Suprapubic skin (tissue), 4 donors: Measurements from ENCODE around the gene CLMP. TPM values are rescaled to one million over a fixed set of nuclear protein-coding genes. Genes with fewer than 3 reads are reported as not detected.

ENCODE experiments used
- DNase-seq, 2 donors: peaks; one replicate each; pipeline ENCODE4 v3.0.0-alpha.2; 2019; ENCODE audit warnings: low spot score in 2 of 2
- H3K27ac ChIP-seq: fragments of 200-600 bp; sonication (generic); one replicate; pipeline ENCODE4 v1.5.1; 2019
- H3K27me3 ChIP-seq: fragments of 200-600 bp; sonication (generic); one replicate; pipeline ENCODE4 v1.5.1; 2019
- H3K36me3 ChIP-seq: fragments of 200-600 bp; sonication (generic); one replicate; pipeline ENCODE4 v1.5.1; 2019
- H3K4me1 ChIP-seq: fragments of 200-600 bp; sonication (generic); one replicate; pipeline ENCODE4 v1.5.1; 2019
- H3K4me3 ChIP-seq: fragments of 200-600 bp; sonication (generic); one replicate; pipeline ENCODE4 v1.5.1; 2019; ENCODE audit warnings: mild to moderate bottlenecking
- H3K9me3 ChIP-seq: fragments of 200-600 bp; sonication (generic); one replicate; pipeline ENCODE4 v1.5.1; 2019
- EP300 ChIP-seq: sonication (generic); formaldehyde crosslinking; IDR thresholded peaks from one replicate; pipeline ENCODE4 v1.6.1; 2017; ENCODE audit warnings: antibody characterized with exemption
- POLR2A ChIP-seq, 2 donors: fragments of 450-650 bp; IDR thresholded peaks; one replicate each; pipeline ENCODE4 v1.6.1; 2017; ENCODE audit warnings: antibody characterized with exemption in 2 of 2, mild to moderate bottlenecking in 2 of 2, moderate library complexity in 2 of 2
- POLR2AphosphoS5 ChIP-seq, 3 donors: sonication (generic); formaldehyde crosslinking; IDR thresholded peaks; one replicate each; pipeline ENCODE4 v1.6.1; 2017; ENCODE audit warnings: antibody characterized with exemption in 3 of 3
- WGBS: methylation state at CpG from one replicate; pipeline ENCODE4 v1.1.5; 2018; 5-methylcytosine and 5-hydroxymethylcytosine counted together
- total RNA-seq, 4 donors: library from RNA; depleted of rRNA; stranded (reverse); fragments of >200 nt; gene quantifications; one replicate each; pipeline ENCODE4 v1.1.0, GENCODE V29; 2016
- TF ChIP-seq, protein P1 (sequence below), 2 donors: fragments of 200-600 bp in 1 of 2; fragments of 450-650 bp in 1 of 2; sonication (generic) in 1 of 2; IDR thresholded peaks; one replicate each; pipeline ENCODE4 v1.5.1; 2016 to 2019; ENCODE audit warnings: antibody characterized with exemption in 2 of 2, mild to moderate bottlenecking in 1 of 2, moderate library complexity in 1 of 2

CLMP gene
- total RNA-seq, 4 donors from 2014 or later, result 17.5 to 26.9 (median 19.9) TPM

DNA sequence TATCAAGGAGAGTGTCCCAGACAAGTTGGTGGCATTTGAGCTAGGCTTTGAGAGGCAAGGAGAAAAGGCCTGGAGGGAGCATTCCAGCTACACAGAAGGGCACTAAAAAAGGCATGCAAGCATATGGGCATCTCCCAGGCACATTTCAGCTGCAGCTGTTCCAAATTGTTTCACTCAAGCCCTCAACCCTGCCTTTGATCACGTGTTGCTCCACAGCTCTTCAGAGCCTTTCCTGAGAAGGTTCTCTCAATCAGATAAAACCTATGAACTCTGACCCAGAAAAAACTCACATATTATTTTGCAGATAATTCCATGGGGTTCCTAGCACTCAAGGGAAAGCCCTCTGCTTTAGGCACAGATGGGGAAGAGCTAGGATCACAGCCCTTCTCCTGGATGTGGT is 108.7 kb downstream of the CLMP start:
- H3K4me3 ChIP-seq, result no peak overlapping the region
- H3K4me1 ChIP-seq, result peaks cover 3% of the 10 kb centered on the region
- H3K27me3 ChIP-seq, result no peaks in the 10 kb centered on the region
- 55% methylated on average over 1 of the region's 1 CpG for WGBS
- no peaks in the 10 kb centered on the region for H3K9me3 ChIP-seq
- TF ChIP-seq POLR2AphosphoS5 (IDR thresholded peaks at IDR 0.05) (no peak), EP300 (no peak), POLR2A (IDR thresholded peaks at IDR 0.05) (no peak)
- TF ChIP-seq, protein P1, sequence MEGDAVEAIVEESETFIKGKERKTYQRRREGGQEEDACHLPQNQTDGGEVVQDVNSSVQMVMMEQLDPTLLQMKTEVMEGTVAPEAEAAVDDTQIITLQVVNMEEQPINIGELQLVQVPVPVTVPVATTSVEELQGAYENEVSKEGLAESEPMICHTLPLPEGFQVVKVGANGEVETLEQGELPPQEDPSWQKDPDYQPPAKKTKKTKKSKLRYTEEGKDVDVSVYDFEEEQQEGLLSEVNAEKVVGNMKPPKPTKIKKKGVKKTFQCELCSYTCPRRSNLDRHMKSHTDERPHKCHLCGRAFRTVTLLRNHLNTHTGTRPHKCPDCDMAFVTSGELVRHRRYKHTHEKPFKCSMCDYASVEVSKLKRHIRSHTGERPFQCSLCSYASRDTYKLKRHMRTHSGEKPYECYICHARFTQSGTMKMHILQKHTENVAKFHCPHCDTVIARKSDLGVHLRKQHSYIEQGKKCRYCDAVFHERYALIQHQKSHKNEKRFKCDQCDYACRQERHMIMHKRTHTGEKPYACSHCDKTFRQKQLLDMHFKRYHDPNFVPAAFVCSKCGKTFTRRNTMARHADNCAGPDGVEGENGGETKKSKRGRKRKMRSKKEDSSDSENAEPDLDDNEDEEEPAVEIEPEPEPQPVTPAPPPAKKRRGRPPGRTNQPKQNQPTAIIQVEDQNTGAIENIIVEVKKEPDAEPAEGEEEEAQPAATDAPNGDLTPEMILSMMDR (IDR thresholded peaks at IDR 0.05), result no peak
- H3K36me3 ChIP-seq, result no peaks in the 10 kb centered on the region
- no peak for DNase-seq
- H3K27ac ChIP-seq, result no peak overlapping the region

DNA sequence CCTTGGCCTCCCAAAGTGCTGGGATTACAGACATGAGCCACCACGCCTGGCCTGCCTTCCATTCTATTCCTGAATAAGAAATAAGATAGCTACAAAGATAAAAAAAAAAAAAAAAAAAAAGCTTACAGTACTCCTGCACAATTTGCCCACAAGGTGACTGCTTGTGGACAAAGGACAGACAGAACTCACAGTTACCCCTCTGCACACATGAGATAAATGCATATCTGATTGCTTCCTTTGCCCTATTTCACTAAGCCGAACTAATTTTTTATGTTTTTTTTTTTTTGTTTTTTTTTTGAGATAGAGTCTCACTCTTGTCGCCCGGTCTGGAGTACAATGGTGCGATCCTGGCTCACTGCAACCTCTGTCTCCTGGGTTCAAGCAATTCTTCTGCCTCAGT is 109.6 kb downstream of the CLMP start:
- H3K4me3 ChIP-seq, result no peak overlapping the region
- no peaks in the 10 kb centered on the region for H3K9me3 ChIP-seq
- peaks cover 3% of the 10 kb centered on the region for H3K4me1 ChIP-seq
- DNase-seq, result no peak
- no peaks in the 10 kb centered on the region for H3K27me3 ChIP-seq
- H3K36me3 ChIP-seq, result no peaks in the 10 kb centered on the region
- TF ChIP-seq EP300, result no peak
- no peak for TF ChIP-seq POLR2A (IDR thresholded peaks at IDR 0.05)
- TF ChIP-seq, protein P1 (IDR thresholded peaks at IDR 0.05), result no peak
- no peak for TF ChIP-seq POLR2AphosphoS5 (IDR thresholded peaks at IDR 0.05)
- H3K27ac ChIP-seq, result no peak overlapping the region
- 91% methylated on average over 5 of the region's 5 CpGs for WGBS

DNA sequence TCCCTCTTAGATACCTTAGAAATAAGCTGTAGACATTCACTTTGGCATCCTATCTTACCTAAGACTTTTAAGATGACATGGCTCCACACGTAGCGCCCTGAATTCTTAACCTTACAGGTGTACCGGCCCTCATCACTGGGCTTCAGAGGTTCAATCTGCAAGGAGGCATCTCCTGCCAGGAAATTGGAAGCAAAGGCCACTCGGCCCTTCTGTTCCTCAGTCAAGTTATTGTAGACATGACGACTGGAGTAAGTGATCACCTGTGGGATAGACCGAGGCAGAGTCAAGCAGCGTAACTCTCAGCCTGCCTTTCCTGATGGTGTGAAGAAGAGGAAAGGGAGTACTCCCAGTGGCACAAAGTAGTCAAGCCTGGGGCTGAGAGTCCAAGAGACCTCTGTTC is 110.6 kb downstream of the CLMP start:
- H3K27ac ChIP-seq, result no peak overlapping the region
- DNase-seq, result no peak
- no peaks in the 10 kb centered on the region for H3K9me3 ChIP-seq
- TF ChIP-seq POLR2A (IDR thresholded peaks at IDR 0.05), result no peak
- TF ChIP-seq EP300, result no peak
- TF ChIP-seq, protein P1 (IDR thresholded peaks at IDR 0.05), result no peak
- no peak for TF ChIP-seq POLR2AphosphoS5 (IDR thresholded peaks at IDR 0.05)
- no peak overlapping the region for H3K4me3 ChIP-seq
- no peaks in the 10 kb centered on the region for H3K36me3 ChIP-seq
- H3K4me1 ChIP-seq, result peaks cover 3% of the 10 kb centered on the region
- no peaks in the 10 kb centered on the region for H3K27me3 ChIP-seq
- 97% methylated on average over 7 of the region's 7 CpGs for WGBS

DNA sequence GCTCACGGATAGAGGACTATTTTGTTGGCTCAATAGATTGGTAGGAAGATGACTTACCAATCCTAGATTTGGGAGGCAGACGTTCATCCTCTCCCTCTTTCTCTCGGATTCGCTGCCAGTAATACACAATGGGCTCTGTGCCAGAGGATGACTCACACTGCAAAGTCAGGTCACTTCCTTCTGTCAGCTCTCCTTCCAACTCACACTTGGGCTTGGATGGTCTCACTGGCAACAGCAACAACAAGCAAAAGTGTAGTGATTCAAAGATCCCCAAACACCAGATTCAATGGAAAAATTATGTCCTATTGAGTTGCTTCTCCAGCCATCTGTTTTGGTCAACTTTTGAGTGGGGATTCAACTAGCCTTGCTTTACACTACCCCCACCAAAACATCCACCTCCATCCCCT is 111.4 kb downstream of the CLMP start:
- Histone ChIP-seq H3K36me3 (no peaks in the 10 kb centered on the region), H3K4me3 (no peak overlapping the region), H3K27ac (no peak overlapping the region), H3K27me3 (no peaks in the 10 kb centered on the region), H3K9me3 (no peaks in the 10 kb centered on the region), H3K4me1 (peaks cover 3% of the 10 kb centered on the region)
- no peak for TF ChIP-seq POLR2A (IDR thresholded peaks at IDR 0.05)
- TF ChIP-seq EP300, result no peak
- TF ChIP-seq POLR2AphosphoS5 (IDR thresholded peaks at IDR 0.05), result no peak
- TF ChIP-seq, protein P1 (IDR thresholded peaks at IDR 0.05), result no peak
- 5% methylated on average over 4 of the region's 4 CpGs for WGBS
- peak; percentile 80 to 88 for DNase-seq

DNA sequence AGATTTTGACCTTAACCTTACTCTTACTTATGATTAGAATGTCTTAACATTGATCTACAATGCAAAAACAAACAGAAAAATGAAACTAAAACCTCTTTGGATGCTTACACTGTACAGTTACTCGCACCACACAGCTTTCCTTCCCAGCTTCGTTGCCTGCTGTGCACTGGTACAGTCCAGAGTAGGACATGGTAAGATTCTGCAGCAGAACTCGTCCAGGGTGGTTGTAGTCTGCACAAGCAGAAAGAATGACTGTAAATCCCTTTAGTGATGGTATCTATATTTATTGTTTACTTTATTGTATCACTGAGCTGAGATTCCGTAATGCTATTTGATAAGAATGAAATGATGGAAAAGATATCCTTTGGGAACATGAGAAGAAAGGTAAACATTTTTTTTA is 112.1 kb downstream of the CLMP start:
- DNase-seq, result no peak
- TF ChIP-seq POLR2AphosphoS5 (IDR thresholded peaks at IDR 0.05) (no peak), EP300 (no peak), POLR2A (IDR thresholded peaks at IDR 0.05) (no peak)
- TF ChIP-seq, protein P1 (IDR thresholded peaks at IDR 0.05), result no peak
- Histone ChIP-seq H3K4me1 (peaks cover 3% of the 10 kb centered on the region), H3K4me3 (no peak overlapping the region), H3K27ac (no peak overlapping the region), H3K27me3 (no peaks in the 10 kb centered on the region), H3K36me3 (no peaks in the 10 kb centered on the region), H3K9me3 (no peaks in the 10 kb centered on the region)
- 84% methylated on average over 4 of the region's 4 CpGs for WGBS
